HG03025 (cell line): ENCODE measurements around the gene JMJD4.

Experiments
- ATAC-seq: cut with Tn5 transposase; IDR thresholded peaks from one replicate; pipeline ENCODE4 v1.9.1; 2021; ENCODE audit warnings: mild to moderate bottlenecking, moderate library complexity; ENCODE audit not compliant: unreplicated experiment, low FRiP score

The JMJD4 gene

DNA sequence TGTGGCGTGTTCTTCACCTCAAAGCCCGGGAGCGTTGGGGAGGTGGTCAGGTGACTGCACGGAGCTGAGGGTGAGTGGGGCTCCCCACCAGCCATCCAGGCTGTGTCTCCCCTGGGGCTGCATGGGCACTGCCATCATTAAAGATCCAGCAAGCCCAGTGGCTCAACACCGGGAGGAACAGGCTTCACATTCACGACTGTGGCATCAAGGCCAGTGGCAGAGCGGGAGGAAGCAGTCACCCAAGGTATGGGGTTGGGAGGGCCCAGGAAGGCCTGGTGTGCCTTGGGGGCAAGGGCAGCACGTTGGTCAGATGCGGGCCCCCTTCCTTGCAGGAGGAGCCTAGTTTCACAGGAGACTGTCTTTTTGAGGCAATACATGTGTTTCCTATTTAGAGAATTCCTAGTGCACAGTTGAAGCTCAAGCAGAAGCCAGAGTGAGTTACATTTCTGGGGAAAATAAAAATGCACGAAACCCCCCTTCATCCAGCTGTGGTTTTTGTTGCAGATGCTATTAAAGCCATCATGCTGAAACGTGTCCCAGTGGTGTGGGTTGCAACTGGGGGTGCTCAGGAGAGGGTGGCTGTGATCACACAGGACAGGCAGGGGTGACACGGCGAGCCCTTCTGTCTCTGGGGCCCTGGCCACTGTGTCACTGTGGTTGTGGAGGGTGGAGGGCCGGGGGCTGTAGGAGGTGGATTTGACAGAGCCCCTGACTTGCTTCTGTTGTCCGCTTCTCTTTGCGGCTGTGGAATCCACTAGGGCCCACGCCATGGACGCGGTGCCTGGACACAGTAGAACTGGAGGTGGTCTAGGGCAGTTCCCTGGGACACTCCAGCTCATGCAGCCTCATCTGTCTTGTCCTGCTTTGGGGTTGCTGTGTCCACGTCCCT is 34.2 kb upstream of the JMJD4 start:
- no peak for ATAC-seq

GRCh38 chr1:227768640-227769039 is 33.5 kb upstream of the JMJD4 start:
- ATAC-seq = no peak

DNA sequence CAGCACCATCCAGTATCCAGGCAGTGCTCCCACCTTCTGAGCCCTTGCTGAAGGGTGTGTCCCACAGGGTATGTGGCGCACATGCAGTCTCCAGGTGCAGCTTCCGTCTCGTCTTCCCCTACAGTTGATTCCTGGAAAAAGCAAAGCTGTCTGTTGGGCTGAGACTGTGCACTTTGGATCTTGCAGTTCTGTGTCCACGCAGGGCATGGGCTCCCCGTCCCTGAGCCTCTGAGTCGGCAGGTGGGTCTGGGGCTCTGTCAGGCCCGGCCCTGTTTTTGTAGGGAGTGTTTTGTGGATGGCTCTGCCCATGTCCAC is 33.0 kb upstream of the JMJD4 start:
- ATAC-seq = no peak

- no peak for ATAC-seq
Measured at GRCh38 chr1:227767401-227768124, 32.5 kb upstream of the JMJD4 start.

DNA sequence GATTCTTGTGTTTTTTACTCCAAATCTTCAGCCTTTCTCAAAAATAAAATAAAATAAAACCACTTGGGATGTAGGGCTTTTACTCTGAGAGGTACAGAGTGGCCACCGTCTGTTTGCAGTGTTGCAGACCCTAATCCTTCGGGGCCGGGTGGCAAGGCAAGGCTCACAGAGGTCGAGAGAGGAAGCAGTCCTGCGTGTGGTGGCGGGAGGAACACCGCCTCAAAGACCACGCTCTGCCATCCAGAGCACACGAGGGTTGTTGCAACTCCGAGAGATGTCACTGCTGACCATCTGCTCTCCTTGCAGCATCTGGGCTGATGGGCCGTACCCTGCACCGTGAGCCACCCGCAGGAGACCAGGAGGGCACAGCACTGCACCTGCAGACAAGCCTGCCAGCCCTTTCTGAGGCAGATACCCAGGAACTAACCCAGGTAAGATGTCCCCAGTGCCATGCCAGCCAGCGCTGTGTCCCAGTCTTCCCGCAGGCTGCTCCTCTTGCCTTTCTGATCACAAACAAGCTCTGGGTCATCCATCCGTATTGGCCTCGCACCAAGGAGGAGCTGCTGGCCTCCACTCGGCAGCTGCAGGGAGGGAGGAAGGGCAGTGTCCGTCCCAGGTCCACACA is 31.7 kb upstream of the JMJD4 start:
- ATAC-seq = no peak

GRCh38 chr1:227766015-227766634 is 31.0 kb upstream of the JMJD4 start:
- no peak for ATAC-seq

GRCh38 chr1:227765261-227766014 is 30.3 kb upstream of the JMJD4 start:
- no peak for ATAC-seq

DNA sequence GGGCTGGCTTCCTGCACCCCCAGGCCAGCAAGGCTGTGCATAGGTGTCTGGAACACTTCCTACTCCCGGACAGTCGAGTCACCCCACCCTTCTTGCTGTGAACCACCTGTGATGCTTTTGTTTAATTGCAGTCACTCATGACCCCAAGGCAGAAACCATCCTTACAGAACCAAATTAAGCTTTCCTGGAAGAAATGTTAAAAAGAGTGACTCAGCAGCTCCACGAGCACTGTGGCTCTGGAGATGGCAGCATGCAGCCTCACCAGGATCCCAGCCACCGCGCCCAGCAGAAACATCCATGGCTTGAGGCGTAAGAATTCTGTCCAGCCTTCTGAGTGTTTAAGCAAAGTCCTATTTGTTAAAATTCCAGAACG is 28.9 kb upstream of the JMJD4 start:
- no peak for ATAC-seq

GRCh38 chr1:227763246-227764018 is 28.3 kb upstream of the JMJD4 start:
- no peak for ATAC-seq

DNA sequence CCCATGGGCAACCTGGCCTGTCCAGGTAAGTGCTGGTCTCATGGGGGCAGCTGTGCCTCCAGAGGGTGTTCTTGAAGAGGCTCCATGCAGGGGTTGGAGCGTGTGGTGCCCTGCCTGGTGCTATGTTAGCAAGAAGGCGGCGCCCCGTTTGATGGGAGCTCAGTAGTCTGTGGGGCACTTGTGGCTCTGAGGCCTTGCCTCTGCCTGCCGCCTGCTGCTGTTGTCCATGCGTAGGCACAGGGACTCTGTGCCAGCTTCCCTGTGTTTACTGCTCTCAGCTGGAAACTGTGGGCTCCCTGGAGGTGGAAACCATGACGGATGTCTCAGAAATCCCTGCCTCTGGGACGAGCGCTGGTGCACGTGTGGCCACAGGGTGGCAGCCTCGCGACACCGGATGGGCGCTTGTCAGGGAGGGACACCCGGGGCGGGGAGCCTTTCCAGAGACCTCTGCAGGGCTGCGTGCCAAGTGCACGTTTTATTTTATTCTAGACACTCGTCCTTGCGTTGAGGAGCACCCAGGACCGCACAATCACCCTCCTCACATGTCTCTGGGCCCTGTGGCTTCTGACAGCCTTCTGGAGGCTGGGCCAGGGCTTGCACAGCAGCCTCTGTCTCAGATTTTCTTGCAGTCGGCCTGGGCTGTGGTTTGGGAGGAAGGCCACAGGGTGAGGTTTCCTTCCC is 27.3 kb upstream of the JMJD4 start:
- ATAC-seq = peak; percentile 66

- ATAC-seq = no peak
Measured at GRCh38 chr1:227761621-227762230, 26.6 kb upstream of the JMJD4 start.

GRCh38 chr1:227760377-227760776 is 25.3 kb upstream of the JMJD4 start:
- ATAC-seq = no peak

- ATAC-seq = no peak
Measured at GRCh38 chr1:227759341-227760300, 24.5 kb upstream of the JMJD4 start.

- ATAC-seq = peak; percentile 56
Measured at GRCh38 chr1:227758366-227758765, 23.3 kb upstream of the JMJD4 start.

DNA sequence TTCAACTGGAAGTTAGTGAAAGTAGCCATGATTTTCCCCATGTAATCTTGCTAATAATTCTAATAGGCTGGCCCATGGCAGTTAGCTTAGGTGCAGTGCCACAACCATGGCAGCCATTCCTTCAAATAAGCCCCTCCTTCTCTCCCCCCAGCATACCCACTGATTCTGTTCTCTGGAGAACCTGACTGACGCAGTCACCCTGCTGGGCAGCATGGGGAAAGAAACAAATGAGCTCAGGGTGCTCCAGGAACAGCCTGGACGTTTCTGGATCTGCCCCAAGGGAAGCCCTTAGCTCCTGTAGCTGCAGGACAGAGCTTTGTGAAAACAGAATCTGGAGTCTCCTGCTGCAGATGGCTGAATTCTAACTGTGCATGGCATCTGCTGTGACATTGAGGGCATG is 22.7 kb upstream of the JMJD4 start:
- ATAC-seq = no peak

- ATAC-seq = no peak
Measured at GRCh38 chr1:227756172-227756959, 21.3 kb upstream of the JMJD4 start.

- ATAC-seq = no peak
Measured at GRCh38 chr1:227754958-227755357, 19.9 kb upstream of the JMJD4 start.
